Measurements from ENCODE around the gene SUN5. TPM values are rescaled to one million over a fixed set of nuclear protein-coding genes. Genes with fewer than 3 reads are reported as not detected.
A peak's percentile ranks its signal among the peaks of the same experiment; 100 is the strongest.

SUN5 gene
- total RNA-seq, 4 donors from 2014 or later, result not detected

DNA sequence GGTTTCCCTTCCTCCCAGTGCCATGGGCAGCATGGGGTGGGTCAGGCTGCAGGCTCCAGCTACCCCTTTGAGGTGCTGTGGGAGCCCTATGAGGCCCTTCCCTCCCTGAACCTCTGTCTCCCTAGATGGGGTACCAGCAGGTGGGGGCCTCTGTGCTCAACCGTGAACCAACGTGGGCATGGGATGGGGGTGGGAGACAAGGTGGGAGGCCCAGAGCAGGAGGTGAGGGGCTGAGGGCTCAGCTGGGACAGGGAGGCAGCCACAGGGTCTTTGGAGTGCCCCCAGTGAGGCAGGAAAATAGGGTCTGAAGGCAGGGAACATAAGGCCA lies 33.3 kb downstream of the SUN5 start:
- Histone ChIP-seq H3K27me3 (no peaks in the 10 kb centered on the region), H3K36me3 (no peaks in the 10 kb centered on the region), H3K27ac (peak overlapping the region in 3 of 4 donors; percentile 31 to 57 (median 50)), H3K9me3 (no peaks in the 10 kb centered on the region), H3K4me3 (no peak overlapping the region), H3K4me1 (peaks cover 0 to 5% (median 0%) of the 10 kb centered on the region in 4 donors)
- in situ Hi-C loops (cut with MboI; ENCODE audit: low pct_ligation_motif_present in 1 of 4, low pct_unique_long_range_greater_than_20kb in 1 of 4, low sequenced_read_pairs in 3 of 4) (no loop called here), intact Hi-C loops (cut with DNase I; ENCODE audit: low total_unique reads) (no loop called here)
- DNase-seq, result no peak
- WGBS, 2 donors (ENCODE audit: low coverage in 1 of 2), result 95 to 100% methylated on average over 2 of the region's 2 CpGs
- TF ChIP-seq EP300 (IDR thresholded peaks at IDR 0.05; ENCODE audit: low read depth) (no peak), POLR2A (IDR thresholded peaks at IDR 0.05) (no peak), POLR2AphosphoS5 (IDR thresholded peaks at IDR 0.05) (no peak)
- TF ChIP-seq, protein P1, sequence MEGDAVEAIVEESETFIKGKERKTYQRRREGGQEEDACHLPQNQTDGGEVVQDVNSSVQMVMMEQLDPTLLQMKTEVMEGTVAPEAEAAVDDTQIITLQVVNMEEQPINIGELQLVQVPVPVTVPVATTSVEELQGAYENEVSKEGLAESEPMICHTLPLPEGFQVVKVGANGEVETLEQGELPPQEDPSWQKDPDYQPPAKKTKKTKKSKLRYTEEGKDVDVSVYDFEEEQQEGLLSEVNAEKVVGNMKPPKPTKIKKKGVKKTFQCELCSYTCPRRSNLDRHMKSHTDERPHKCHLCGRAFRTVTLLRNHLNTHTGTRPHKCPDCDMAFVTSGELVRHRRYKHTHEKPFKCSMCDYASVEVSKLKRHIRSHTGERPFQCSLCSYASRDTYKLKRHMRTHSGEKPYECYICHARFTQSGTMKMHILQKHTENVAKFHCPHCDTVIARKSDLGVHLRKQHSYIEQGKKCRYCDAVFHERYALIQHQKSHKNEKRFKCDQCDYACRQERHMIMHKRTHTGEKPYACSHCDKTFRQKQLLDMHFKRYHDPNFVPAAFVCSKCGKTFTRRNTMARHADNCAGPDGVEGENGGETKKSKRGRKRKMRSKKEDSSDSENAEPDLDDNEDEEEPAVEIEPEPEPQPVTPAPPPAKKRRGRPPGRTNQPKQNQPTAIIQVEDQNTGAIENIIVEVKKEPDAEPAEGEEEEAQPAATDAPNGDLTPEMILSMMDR (IDR thresholded peaks at IDR 0.05), result no peak

DNA sequence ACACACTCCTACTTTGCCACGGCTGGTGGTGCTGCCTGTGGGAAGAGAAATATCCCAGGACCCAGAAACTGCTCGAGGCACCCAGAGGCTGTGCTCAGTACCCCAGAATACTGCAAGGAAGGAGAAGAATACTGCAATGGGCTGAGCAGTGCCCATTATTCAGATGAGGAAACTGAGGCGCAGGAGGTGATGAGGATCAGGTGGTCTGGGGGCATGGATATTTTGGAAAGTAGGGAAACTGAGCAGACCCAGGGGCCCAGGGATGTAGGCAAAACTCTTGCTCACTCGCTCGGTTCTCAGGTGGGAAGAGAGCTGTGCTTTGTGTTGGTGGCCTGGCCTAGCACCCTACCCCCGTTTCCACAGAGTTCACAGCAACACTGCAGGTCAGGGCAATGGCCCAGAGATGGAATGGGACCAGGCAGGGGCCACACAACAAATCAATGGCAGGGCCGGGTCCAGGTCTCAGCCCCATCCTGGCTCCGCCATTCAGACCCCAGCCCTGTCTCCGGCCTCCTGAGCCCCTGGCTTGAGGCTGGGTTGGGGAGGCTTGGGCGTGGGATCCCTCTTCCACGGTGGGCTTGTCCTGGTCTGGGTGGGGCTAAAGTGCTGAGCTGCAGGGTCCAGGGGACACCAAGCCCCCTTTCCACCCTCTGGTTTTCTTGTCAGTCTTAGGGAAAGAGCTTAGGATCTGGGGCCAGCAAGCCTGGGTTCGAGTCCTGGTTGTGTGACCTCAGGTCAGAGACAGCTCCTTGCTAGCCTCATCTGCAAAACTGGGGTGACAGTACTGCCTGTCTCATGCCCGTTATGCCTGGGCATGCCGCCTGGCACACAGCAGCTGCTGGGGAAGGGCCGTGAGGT lies 33.9 kb downstream of the SUN5 start:
- no peaks in the 10 kb centered on the region for H3K27me3 ChIP-seq
- no peaks in the 10 kb centered on the region for H3K9me3 ChIP-seq
- in situ Hi-C loops (cut with MboI; ENCODE audit: low pct_ligation_motif_present in 1 of 4, low pct_unique_long_range_greater_than_20kb in 1 of 4, low sequenced_read_pairs in 3 of 4), result no loop called here
- H3K27ac ChIP-seq, result peak overlapping the region in 3 of 4 donors; percentile 31 to 57 (median 50)
- intact Hi-C loops (cut with DNase I; ENCODE audit: low total_unique reads), result no loop called here
- no peak for DNase-seq
- TF ChIP-seq, protein P1 (IDR thresholded peaks at IDR 0.05), result no peak
- no peak overlapping the region for H3K4me3 ChIP-seq
- 80 to 89% methylated on average over 2 to 15 of the region's 15 CpGs for WGBS, 2 donors (ENCODE audit: low coverage in 1 of 2)
- no peaks in the 10 kb centered on the region for H3K36me3 ChIP-seq
- H3K4me1 ChIP-seq, result peaks cover 0 to 5% (median 0%) of the 10 kb centered on the region in 4 donors

DNA sequence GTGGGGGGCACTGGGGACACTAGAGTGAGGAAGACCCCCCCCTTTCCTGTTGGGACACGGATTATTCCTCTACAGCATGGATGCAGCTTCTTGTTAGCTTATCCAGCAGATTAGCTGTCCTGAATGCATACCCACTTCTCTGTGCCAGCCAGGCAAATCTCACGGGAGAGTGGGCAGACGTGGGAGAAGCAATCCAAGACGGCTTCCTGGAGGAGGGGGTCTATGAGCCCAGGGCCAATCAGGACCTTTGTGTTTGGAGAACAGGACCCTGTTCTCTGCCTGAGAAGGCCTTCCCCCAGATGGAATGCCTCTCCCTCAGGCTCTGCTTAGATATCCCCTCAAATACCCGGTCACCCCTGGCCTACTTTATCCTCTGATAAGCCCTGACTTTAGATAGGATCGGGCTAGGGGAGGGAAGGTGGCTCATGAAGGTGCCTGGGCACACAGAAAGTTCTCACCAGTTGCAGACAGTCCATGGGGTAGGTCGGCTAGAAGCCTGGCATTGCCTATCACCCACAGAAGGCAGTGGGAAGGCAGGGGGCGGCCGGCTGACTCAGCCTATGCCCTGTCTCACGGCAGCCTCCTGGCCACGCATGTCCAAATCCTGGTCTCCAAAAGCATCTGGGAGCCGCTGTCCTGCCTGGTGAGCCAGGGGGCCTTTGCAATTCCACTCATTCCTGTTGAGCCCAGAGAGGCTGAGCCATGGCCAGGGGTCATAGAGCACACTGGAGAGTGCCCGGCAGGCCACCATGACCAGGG lies 34.7 kb downstream of the SUN5 start:
- Histone ChIP-seq H3K27me3 (no peaks in the 10 kb centered on the region), H3K27ac (no peak overlapping the region), H3K4me3 (no peak overlapping the region), H3K4me1 (peaks cover 0 to 5% (median 0%) of the 10 kb centered on the region in 4 donors), H3K36me3 (no peaks in the 10 kb centered on the region), H3K9me3 (no peaks in the 10 kb centered on the region)
- WGBS, 2 donors (ENCODE audit: low coverage in 1 of 2), result 90% methylated on average over 12 of the region's 13 CpGs; no CpG with 5 or more reads in 1 of the 2 donors
- intact Hi-C loops (cut with DNase I; ENCODE audit: low total_unique reads), result no loop called here
- in situ Hi-C loops (cut with MboI; ENCODE audit: low pct_ligation_motif_present in 1 of 4, low pct_unique_long_range_greater_than_20kb in 1 of 4, low sequenced_read_pairs in 3 of 4), result no loop called here
- TF ChIP-seq EP300 (IDR thresholded peaks at IDR 0.05; ENCODE audit: low read depth), result no peak
- no peak for TF ChIP-seq POLR2A (IDR thresholded peaks at IDR 0.05)
- no peak for TF ChIP-seq POLR2AphosphoS5 (IDR thresholded peaks at IDR 0.05)
- TF ChIP-seq, protein P1 (IDR thresholded peaks at IDR 0.05), result no peak
- no peak for DNase-seq

DNA sequence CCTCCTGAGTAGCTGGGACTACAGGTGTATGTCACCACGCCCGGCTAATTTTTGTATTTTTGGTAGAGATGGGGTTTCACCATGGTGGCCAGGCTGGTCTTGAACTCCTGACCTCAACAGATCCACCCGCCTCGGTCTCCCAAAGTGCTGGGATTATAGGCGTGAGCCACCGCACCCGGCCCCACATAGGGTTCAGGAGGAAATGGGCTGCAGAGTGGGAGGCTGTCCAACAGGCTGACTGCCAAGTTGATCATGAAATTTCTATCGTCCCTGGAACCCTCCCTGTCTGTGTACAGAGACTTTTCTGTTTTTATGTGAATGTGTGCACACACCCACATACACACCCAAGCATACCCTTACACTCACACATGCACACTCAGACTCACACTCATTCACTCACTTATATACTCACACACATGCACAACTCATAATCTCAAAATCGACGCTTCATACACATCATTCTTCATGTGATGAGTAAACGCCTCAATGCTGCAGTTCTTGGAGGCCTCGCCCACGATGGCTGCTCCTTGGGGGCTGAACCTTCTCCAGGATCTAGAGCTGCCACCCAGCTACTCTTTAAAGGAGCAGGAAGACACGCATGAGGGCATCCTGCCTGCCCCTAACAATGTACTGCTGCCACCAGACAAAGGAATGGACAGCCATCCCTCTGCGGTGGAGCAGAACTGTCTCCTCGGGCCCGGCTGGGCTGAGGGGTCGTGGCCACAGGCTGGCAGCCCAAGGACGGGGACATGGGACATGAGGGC lies 35.6 kb downstream of the SUN5 start:
- H3K27me3 ChIP-seq, result no peaks in the 10 kb centered on the region
- WGBS, 2 donors (ENCODE audit: low coverage in 1 of 2), result 53% methylated on average over 19 of the region's 19 CpGs; no CpG with 5 or more reads in 1 of the 2 donors
- H3K9me3 ChIP-seq, result no peaks in the 10 kb centered on the region
- peaks cover 0 to 5% (median 0%) of the 10 kb centered on the region in 4 donors for H3K4me1 ChIP-seq
- no peak overlapping the region for H3K4me3 ChIP-seq
- TF ChIP-seq POLR2A (IDR thresholded peaks at IDR 0.05) (no peak), POLR2AphosphoS5 (IDR thresholded peaks at IDR 0.05) (no peak), EP300 (IDR thresholded peaks at IDR 0.05; ENCODE audit: low read depth) (no peak)
- TF ChIP-seq, protein P1 (IDR thresholded peaks at IDR 0.05), result no peak
- no peak for DNase-seq
- no peak overlapping the region for H3K27ac ChIP-seq
- H3K36me3 ChIP-seq, result no peaks in the 10 kb centered on the region
- in situ Hi-C loops (cut with MboI; ENCODE audit: low pct_ligation_motif_present in 1 of 4, low pct_unique_long_range_greater_than_20kb in 1 of 4, low sequenced_read_pairs in 3 of 4), result no loop called here
- intact Hi-C loops (cut with DNase I; ENCODE audit: low total_unique reads), result no loop called here
